Tibial artery (tissue), 4 donors: ENCODE results near the gene TMED6.

Experiments used
- DNase-seq, 2 donors: peaks; one replicate each; pipeline ENCODE4 v3.0.0-alpha.2; 2019
- H3K27ac ChIP-seq, 2 donors: fragments of 200-600 bp; sonication (generic) in 1 of 2; 1 replicate in 1 of 2; 2 replicates in 1 of 2; pipeline ENCODE4 v1.5.1; 2018 to 2019; ENCODE audit warnings: mild to moderate bottlenecking in 1 of 2
- H3K27me3 ChIP-seq, 2 donors: fragments of 200-600 bp; sonication (generic) in 1 of 2; one replicate each; pipeline versions ENCODE4 v1.5.1 to v1.6.0; 2016 to 2019
- H3K36me3 ChIP-seq, 3 donors: fragments of 200-600 bp; sonication (generic) in 2 of 3; one replicate each; pipeline ENCODE4 v1.5.1; 2016 to 2019; ENCODE audit warnings: mild to moderate bottlenecking in 2 of 3
- H3K4me1 ChIP-seq, 4 donors: fragments of 200-600 bp; sonication (generic) in 2 of 4; 1 replicate in 3 of 4; 2 replicates in 1 of 4; pipeline ENCODE4 v1.5.1; 2016 to 2019
- H3K4me3 ChIP-seq, 2 donors: fragments of 200-600 bp; sonication (generic) in 1 of 2; 1 replicate in 1 of 2; 2 replicates in 1 of 2; pipeline ENCODE4 v1.5.1; 2018 to 2019; ENCODE audit warnings: mild to moderate bottlenecking in 2 of 2
- H3K9me3 ChIP-seq, 3 donors: fragments of 200-600 bp; sonication (generic) in 1 of 3; one replicate each; pipeline ENCODE4 v1.5.1; 2016 to 2019
- CTCF ChIP-seq, 2 experiments: fragments of 200-600 bp in 1 of 2; fragments of 450-650 bp in 1 of 2; IDR thresholded peaks; one replicate each; pipeline ENCODE4 v1.5.1; 2017 to 2019; ENCODE audit warnings: antibody characterized with exemption in 2 of 2, mild to moderate bottlenecking in 1 of 2, moderate library complexity in 1 of 2
- intact Hi-C: fragments of 100-400 bp; cut with DNase I; formaldehyde crosslinking; loops from one replicate; pipeline ENCODE4 v1.15.0; 2023; ENCODE audit warnings: low total_unique reads

TMED6 gene

DNA sequence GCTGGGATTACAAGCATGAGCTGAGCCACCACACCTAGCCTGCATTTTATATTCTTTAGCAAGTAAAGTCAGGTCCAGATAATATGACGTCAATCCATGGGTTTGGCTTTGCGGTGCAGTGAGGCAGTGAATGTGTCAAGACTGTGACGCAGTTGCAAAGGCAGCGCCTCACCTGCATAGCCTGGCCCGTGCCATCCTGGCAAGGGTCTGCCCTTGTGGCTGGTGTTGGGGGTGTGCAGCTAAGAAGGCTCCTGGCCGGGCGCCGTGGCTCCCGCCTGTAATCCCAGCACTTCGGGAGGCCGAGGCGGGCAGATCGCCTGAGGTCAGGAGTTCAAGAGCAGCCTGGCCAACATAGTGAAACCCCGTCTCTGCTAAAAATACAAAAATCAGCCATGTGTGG lies 28.2 kb downstream of the TMED6 start:
- peaks cover 71 to 93% (median 92%) of the 10 kb centered on the region in 3 donors for H3K36me3 ChIP-seq
- no peak overlapping the region for H3K4me3 ChIP-seq
- no peak for DNase-seq
- H3K27ac ChIP-seq = no peak overlapping the region
- H3K27me3 ChIP-seq = no peaks in the 10 kb centered on the region
- no peaks in the 10 kb centered on the region for H3K9me3 ChIP-seq
- peaks cover 0 to 20% (median 9%) of the 10 kb centered on the region in 4 donors for H3K4me1 ChIP-seq
- intact Hi-C loops = no loop called here
- no peak for TF ChIP-seq CTCF (IDR thresholded peaks at IDR 0.05)

GRCh38 chr16:69322343-69322742 lies 29.2 kb downstream of the TMED6 start:
- no peak overlapping the region for H3K27ac ChIP-seq
- DNase-seq = no peak

DNA sequence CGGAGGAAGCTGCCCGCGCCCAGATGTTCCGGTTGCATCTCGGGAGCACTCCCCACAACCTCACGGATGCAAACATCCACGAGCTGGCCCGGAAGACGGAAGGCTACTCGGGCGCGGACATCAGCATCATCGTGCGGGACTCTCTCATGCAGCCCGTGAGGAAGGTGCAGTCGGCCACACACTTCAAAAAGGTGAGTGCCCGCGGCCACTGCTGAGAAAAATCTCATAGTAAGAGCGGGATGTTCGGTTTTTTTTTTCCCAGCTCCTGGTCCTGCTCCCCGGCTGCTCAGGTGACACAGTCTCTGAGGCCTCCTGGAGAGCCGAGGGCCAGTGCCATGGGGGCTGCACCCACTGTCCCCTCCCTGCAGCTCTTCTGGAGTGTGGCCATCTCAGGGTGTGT lies 30.5 kb downstream of the TMED6 start:
- TF ChIP-seq CTCF (IDR thresholded peaks at IDR 0.05) = no peak
- peaks cover 92 to 100% (median 98%) of the 10 kb centered on the region in 3 donors for H3K36me3 ChIP-seq

More at GRCh38 chr16:69322343-69322742, 29.2 kb downstream of the TMED6 start:
- no peaks in the 10 kb centered on the region for H3K27me3 ChIP-seq
- TF ChIP-seq CTCF (IDR thresholded peaks at IDR 0.05) = no peak
- H3K36me3 ChIP-seq = peaks cover 79 to 96% (median 95%) of the 10 kb centered on the region in 3 donors
- H3K4me1 ChIP-seq = peaks cover 0 to 16% (median 3%) of the 10 kb centered on the region in 4 donors
- no peak overlapping the region for H3K4me3 ChIP-seq
- H3K9me3 ChIP-seq = no peaks in the 10 kb centered on the region
- intact Hi-C loops = no loop called here

GRCh38 chr16:69320740-69321073 lies 30.9 kb downstream of the TMED6 start:
- no peaks in the 10 kb centered on the region for H3K9me3 ChIP-seq
- peaks cover 94 to 100% (median 98%) of the 10 kb centered on the region in 3 donors for H3K36me3 ChIP-seq
- H3K4me1 ChIP-seq = peaks cover 0 to 3% (median 0%) of the 10 kb centered on the region in 4 donors
- no peaks in the 10 kb centered on the region for H3K27me3 ChIP-seq
- intact Hi-C loops = no loop called here
- no peak overlapping the region for H3K4me3 ChIP-seq
- TF ChIP-seq CTCF (IDR thresholded peaks at IDR 0.05) = no peak
- no peak overlapping the region for H3K27ac ChIP-seq
- DNase-seq = peak in 1 of 2 donors; percentile 5

More for the DNA sequence above, 30.5 kb downstream of the TMED6 start:
- Histone ChIP-seq H3K27ac (no peak overlapping the region), H3K9me3 (no peaks in the 10 kb centered on the region), H3K27me3 (no peaks in the 10 kb centered on the region), H3K4me3 (no peak overlapping the region), H3K4me1 (peaks cover 0 to 7% (median 0%) of the 10 kb centered on the region in 4 donors)
- DNase-seq = peak in 1 of 2 donors; percentile 10
- intact Hi-C loops = no loop called here

GRCh38 chr16:69319826-69320739 lies 31.5 kb downstream of the TMED6 start:
- Histone ChIP-seq H3K9me3 (no peaks in the 10 kb centered on the region), H3K4me3 (no peak overlapping the region), H3K27ac (no peak overlapping the region), H3K4me1 (no peaks in the 10 kb centered on the region), H3K27me3 (no peaks in the 10 kb centered on the region), H3K36me3 (peaks cover 94 to 100% (median 98%) of the 10 kb centered on the region in 3 donors)
- DNase-seq = peak in 1 of 2 donors; percentile 12
- intact Hi-C loops = no loop called here
- no peak for TF ChIP-seq CTCF (IDR thresholded peaks at IDR 0.05)
